ENCODE measurements around the gene CDKN1A.

CDKN1A gene

GRCh38 chr6:36655085-36655724 is 23.3 kb upstream of the CDKN1A start:
- FAIRE-seq (no peak), DNase-seq (ENCODE audit: low spot score) (no peak)

GRCh38 chr6:36656441-36656840 is 22.1 kb upstream of the CDKN1A start:
- FAIRE-seq = peak; percentile 60
- peak; percentile 58 for DNase-seq (ENCODE audit: low spot score)

DNA sequence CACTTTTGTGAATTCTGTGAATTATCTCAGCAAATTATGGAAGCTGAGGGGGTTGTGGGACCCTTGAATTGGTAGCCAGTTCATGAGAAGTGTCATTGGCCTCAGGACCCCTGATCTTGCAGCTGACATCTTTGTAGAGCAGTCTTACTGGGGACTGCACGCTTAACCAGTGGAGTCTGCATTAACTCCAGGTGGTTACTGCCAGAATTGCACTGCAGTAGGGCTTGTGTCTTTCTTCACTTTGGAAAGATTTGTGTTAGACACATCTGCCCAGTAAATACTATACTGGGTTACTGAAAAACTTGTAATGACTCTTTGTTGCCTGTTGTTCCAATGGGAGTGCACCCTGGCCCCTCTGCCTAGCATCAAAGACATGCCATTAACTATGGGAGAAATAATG is 21.2 kb upstream of the CDKN1A start:
- no peak for FAIRE-seq

DNA sequence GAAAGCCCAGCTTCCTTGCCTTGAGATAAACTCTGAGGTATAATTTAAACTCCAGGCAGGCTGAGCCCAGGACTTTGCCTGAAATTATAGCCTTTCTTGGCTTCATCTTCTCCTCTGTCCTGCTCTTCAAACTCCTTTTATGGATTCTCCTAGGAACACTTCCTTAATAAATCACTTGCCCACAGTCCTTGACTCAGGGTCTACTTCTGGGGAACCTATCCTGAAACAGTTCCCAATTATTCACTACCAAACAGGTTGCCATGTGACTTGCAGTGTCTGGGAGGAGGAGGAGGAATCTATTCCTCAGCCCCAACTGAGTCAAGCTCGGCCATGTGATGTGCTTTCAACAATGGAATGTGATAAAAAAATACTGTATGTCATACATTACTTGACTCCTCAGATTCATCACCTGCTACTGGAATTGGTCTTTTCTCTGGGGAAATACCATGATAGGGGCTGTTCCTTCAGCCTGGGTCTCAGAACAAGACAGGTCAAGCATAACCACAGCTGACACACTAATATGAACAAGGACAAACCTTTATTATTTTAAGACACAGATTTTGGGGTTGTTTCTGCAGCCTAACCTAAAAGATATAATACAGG is 20.5 kb upstream of the CDKN1A start:
- FAIRE-seq = peak; percentile 71
- peak; percentile 89 for DNase-seq (ENCODE audit: low spot score)

More for the DNA sequence above, 21.2 kb upstream of the CDKN1A start:
- DNase-seq (ENCODE audit: low spot score) = no peak

DNA sequence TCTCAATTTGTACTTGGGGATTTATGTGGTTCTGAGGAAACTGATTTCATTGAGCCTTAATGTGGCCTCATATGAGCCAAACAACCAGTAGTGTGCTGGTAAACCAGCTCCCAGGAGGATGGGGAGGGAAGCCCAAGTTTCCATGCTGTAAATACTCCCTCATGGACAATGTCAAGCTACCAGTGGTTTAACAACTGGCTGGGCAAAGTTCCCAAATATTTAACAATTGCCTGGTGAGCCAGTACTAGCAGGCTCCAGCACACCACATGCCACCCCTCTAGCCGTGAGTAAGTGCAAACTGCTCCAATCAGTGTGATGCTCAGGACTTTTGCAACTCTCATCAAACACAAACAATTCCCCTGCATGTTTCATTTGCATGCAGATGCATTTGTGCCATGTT is 19.2 kb upstream of the CDKN1A start:
- FAIRE-seq (no peak), DNase-seq (ENCODE audit: low spot score) (no peak)

DNA sequence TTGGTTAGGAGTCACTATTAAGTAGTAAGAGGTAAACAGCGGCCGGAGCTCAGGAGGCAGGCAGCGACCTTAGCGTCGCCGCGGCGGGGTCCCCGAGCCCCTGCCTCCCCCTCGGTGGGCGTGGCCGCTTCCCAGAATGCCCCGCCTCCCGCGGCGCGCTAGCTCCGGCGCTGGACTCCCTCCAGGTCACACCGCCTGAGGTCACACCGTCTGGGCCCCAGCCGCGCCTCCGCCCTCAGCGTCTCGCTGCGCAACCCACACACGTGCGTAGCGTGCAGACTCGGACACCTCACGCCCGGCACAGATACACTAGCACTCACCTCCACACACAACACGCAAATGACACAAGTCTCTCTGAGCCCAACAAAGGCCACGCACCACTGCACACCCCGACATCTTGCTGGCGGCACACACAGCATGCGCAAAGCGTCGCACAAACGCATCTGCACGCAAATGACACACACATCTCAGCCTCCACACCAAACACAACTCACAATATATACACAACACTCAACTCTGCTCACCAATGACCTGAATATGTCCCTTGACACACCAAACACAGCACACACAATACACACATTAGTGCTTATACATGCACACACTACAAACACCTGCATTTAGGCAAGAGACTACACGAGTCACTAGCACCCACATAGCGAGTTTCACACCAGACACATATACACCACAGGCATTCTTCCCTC is 17.6 kb upstream of the CDKN1A start:
- DNase-seq (ENCODE audit: low spot score) (no peak), FAIRE-seq (no peak)

- DNase-seq (ENCODE audit: low spot score) (no peak), FAIRE-seq (no peak)
Observed at GRCh38 chr6:36662380-36662779, 16.1 kb upstream of the CDKN1A start.

DNA sequence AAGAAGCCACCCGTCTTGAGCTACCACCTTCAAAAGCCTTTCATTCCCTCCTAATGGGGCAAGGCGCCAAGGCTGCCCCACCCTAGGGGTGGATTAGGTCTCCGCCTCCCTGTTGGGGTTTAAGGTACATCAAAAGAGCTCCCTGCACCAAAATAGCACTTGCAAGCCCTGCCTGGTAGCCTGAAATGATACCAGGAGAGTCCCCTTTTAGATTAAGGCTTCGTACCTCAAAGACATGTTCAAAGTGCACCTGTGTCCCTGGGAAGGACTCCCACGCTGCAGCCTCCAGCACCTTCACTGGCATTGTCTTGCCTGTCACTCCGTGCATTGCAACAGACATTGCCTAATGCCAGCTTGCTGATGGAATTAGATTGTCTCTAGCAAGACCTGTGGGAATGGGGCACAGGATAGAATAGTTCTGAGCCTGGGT is 15.7 kb upstream of the CDKN1A start:
- no peak for FAIRE-seq
- no peak for DNase-seq (ENCODE audit: low spot score)

- DNase-seq (ENCODE audit: low spot score) (no peak), FAIRE-seq (no peak)
Observed at GRCh38 chr6:36663504-36664446, 14.7 kb upstream of the CDKN1A start.

- no peak for FAIRE-seq
- no peak for DNase-seq (ENCODE audit: low spot score)
Observed at GRCh38 chr6:36665180-36665579, 13.3 kb upstream of the CDKN1A start.

DNA sequence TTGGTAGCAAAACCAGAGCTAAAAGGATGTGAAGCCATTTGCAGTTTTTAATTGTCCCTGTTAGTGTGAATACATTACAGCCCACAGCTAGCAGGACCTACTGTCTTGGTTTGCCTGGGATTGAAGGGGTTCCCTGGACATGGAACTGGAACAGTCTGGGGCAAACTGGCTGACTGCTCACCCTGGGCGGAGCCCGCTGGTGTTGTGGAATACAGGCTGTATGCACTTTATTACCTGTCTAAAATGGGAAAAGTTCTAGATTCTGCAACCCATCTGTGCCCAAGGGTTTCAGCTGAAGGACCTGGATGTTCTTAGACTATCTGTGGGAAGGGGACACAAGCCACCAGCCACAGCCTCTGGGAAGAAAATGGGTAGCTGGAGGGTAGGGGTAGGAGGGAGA is 12.2 kb upstream of the CDKN1A start:
- FAIRE-seq = no peak

DNA sequence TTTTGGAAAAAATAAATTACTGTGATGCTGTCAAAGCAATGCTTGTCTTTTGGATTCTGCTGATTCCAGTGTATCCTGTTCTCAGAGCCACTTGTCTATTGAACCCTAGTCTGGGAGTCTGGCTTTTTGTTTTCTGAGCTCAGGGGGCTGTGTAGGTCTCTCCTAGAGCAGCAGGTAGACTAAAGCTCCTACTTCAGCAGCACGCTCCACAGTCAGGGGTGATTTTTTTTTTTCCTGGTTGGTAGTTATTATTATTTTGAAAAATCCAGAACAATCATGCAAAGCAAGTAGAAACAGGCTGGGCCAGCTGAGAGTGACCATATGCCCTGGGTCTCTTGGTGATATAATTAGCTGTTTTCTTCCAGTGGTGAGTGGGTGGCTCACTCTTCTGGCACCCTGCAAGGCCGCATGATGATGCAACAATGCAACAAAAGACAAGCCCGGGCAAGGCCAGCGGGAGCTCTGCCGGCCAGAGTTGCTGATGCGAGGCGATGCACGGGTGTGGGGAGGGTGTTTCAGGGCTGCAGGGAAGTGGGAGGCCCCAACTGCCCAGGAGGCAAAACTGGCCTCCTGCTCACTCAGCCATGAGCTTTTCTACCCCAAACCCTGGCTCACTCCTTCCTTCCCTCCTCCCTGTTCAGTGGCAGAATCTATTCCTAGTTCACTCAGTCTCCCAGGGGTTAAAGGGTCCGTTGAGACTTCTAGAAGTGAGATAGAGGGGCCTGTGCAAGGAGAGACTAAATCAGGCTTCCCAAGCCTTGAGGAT is 11.5 kb upstream of the CDKN1A start:
- DNase-seq (ENCODE audit: low spot score) = peak; percentile 89

More for the DNA sequence above, 12.2 kb upstream of the CDKN1A start:
- no peak for DNase-seq (ENCODE audit: low spot score)

GRCh38 chr6:36668591-36668990 is 9.9 kb upstream of the CDKN1A start:
- DNase-seq (ENCODE audit: low spot score) (no peak), FAIRE-seq (no peak)

More for the DNA sequence above, 11.5 kb upstream of the CDKN1A start:
- peak; percentile 90 for FAIRE-seq

DNA sequence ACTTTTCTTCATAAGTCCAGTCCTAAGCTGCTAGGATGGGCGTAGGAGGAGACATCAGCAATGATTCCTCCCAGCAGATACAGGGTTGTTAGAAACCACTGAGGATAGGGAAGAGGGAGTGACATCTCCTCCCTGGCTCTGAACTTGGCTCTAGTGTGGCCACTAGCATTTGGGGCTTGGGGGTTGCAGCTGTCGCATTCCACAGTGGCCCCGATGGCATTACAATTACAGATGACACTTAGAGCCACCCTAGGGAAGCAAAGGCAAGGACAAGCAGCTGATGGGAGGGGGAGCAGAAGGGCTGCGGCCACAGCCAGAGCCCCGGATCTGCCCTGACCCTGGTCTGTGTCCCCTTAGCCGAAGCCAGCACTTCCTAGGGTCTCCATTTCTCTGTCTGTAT is 9.5 kb upstream of the CDKN1A start:
- FAIRE-seq = no peak

DNA sequence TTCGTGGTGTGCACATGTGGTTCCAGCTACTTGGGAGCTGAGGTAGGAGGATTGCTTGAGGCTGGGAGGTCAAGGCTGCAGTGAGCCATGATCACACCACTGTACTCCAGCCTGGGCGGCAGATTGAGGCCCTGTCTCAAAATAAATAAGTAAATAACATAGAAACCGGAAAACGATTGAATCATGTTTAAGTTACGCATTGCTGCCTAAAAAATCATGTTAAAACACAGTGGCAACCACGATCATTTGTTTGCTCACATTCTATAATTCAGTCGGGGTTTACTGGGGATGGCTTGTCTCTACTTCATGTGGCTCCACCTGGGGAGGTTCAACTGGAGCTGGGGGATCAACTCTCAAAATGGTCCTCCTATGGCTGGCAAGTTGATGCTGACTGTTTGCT is 8.2 kb upstream of the CDKN1A start:
- DNase-seq (ENCODE audit: low spot score) (no peak), FAIRE-seq (no peak)

More for the DNA sequence above, 9.5 kb upstream of the CDKN1A start:
- DNase-seq (ENCODE audit: low spot score) = no peak

DNA sequence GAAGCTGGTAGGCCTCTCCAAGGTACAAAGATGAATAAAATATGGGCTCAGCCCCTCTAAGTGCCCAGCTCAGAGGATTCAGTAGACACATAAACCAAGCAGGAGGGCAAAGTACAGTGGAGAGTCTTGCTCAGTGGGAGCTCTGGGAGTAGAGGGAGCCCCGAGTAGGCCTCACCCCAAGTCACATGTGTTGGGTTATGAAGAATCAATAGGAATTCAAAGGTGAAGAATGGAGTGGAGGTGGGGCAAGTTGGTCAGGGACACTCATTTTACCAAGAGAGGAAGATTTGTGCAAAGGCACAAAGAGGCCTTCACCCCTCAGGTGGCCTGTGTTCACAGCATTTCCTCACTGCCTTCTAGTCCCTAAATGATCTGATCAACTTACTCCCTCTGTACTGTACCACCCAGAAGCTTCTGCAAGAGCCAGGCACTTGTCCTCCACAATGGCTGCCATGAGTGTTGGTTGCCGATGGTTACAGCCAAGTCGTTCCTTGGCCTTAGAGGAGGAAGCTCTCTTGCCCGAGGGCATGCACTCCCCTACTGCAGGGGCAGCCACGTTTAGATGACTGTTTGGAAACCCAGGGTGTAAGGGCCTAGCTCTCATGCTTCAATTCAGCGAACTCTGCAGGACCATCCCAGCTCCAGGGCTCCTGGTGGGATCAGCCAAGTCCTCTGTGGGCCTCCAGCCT is 6.7 kb upstream of the CDKN1A start:
- DNase-seq (ENCODE audit: low spot score) (no peak), FAIRE-seq (no peak)

- no peak for DNase-seq (ENCODE audit: low spot score)
- FAIRE-seq = no peak
Observed at GRCh38 chr6:36673882-36674281, 4.6 kb upstream of the CDKN1A start.

GRCh38 chr6:36674942-36675341 is 3.6 kb upstream of the CDKN1A start:
- FAIRE-seq = no peak

GRCh38 chr6:36676141-36677058 is 2.1 kb upstream of the CDKN1A start:
- FAIRE-seq (no peak), DNase-seq (ENCODE audit: low spot score) (no peak)

More at GRCh38 chr6:36674942-36675341, 3.6 kb upstream of the CDKN1A start:
- DNase-seq (ENCODE audit: low spot score) = no peak
